NCI-H1105 treated with DMSO at 0.1 percent for 48 hours (cell line): ENCODE results near the gene CRCP.
"Not testable (repeated sequence)": the region's sequence is repeated elsewhere in the genome, so short reads cannot be mapped to it uniquely, and the experiment has no call there.

Experiments
- DNase-seq: peaks from one replicate; lab custom pipeline; 2025; lab: John Stamatoyannopoulos, UW

CRCP gene

GRCh38 chr7:66156035-66156434 lies 41.4 kb downstream of the CRCP start:
- not testable (repeated sequence) for DNase-seq

DNA sequence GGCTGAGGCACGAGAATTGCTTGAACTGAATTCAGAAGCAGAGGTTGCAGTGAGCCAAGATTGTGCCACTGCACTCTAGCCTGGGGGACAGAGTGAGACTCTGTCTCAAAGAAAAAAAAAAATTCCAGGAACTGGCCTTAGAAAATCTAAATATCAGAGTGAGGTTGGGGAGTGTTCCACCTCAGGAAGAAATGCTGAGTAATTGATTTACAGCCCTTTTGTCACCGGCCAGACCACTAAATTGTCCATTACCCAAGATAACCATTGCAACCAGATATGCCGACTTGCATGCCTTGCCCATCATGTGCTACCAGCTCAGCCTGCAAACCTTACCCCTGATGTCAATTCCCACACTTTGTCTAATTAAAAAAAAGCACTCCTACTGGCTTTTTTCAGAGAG lies 42.4 kb downstream of the CRCP start:
- no peak for DNase-seq

GRCh38 chr7:66162622-66163021 lies 48.0 kb downstream of the CRCP start:
- no peak for DNase-seq

DNA sequence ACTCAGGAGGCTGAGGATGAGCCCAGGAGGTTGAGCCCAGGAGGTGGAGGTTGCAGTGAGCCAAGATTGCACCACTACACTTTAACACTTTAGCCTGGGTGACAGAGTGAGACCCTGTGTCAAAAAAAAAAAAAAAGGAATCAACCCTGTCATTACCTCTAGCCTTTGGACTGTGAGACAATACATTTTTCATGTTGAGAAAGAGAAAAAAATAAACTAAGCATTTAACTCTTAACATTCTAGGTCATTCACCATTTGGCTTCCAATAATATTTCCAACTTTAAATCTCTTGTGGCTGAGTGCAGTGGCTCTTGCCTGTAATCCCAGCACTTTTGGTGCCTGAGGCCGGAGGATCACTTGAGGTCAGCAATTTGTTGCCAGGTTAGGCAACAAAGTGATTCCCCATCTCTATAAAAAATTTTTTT lies 48.6 kb downstream of the CRCP start:
- DNase-seq, result no peak

- DNase-seq, result no peak
Measured at GRCh38 chr7:66164356-66164755, 49.7 kb downstream of the CRCP start.

- peak; percentile 90 for DNase-seq
Measured at GRCh38 chr7:66167773-66168387, 53.2 kb downstream of the CRCP start.

DNA sequence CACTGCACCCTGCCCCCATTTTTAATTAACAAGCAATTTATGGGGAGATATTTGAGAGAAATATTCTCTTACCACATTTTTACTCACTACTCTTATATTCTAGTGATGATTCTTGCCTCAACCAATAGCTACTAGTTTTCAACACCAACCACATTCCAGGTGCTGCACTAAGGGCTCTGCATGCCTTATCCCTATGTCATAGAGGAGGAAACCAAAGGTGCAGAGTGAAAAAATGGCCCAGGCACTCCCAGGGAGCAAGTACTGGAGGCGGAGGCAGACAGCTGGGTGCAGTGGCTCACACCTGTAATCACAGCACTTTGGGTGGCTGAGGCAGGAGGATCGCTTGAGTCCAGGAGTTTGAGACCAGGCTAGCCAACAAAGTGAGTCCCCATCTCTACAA lies 55.0 kb downstream of the CRCP start:
- DNase-seq, result no peak

GRCh38 chr7:66170309-66171231 lies 55.9 kb downstream of the CRCP start:
- no peak for DNase-seq

DNA sequence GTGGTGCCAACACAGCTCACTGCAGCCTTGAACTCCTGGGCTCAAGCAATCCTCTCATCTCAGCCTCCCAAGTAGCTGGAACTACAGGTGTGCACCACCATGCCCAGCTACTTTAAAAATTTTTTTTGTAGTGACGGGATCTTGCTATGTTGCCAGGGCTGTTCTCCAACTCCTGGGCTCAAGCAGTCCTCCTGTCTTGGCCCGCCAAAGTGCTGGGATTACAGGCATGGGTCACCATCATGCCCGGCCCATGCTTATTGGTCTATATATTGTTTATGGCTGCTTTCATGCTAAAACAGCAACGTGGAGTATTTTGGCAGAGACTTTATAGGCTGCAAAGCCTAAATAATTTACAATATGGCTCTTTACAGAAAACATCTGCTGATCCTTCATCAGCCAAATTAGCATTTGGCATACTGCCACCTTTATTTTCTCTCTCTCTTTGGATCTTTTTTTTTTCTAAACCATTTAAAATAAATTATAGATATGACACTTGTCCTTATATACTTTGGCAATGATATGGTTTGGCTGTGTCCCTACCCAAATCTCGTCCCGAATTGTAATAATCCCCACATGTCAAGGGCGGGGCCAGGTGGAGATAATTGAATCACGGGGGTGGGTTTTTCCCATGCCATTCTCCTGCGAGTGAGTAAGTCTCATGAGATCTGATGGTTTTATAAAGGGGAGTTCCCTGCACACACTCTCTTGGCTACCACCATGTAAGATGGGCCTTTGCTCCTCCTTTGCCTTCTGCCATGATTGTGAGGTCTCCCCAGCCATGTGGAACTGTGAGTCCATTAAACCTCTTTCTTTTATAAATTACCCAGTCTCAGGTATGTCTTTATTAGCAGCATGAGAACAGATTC lies 58.1 kb downstream of the CRCP start:
- DNase-seq, result peak; percentile 65

- DNase-seq, result no peak
Measured at GRCh38 chr7:66173856-66174255, 59.2 kb downstream of the CRCP start.

DNA sequence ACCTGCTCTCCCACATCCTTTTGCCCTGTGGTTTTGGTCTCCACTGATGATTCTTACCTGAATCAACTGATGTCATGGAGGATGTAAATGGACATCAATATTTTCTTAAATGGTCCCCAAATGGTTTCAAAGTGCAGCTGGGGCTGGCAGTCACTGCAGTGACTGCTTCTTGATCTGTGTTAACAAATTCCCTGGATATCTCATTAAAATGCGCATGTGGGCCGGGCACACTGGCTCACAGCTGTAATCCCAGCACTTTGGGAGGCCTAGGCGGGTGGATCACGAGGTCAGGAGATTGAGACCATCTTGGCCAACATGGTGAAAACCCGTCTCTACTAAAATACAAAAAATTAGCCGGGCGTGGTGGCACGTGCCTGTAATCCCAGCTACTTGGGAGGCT lies 60.4 kb downstream of the CRCP start:
- DNase-seq, result not testable (repeated sequence)

DNA sequence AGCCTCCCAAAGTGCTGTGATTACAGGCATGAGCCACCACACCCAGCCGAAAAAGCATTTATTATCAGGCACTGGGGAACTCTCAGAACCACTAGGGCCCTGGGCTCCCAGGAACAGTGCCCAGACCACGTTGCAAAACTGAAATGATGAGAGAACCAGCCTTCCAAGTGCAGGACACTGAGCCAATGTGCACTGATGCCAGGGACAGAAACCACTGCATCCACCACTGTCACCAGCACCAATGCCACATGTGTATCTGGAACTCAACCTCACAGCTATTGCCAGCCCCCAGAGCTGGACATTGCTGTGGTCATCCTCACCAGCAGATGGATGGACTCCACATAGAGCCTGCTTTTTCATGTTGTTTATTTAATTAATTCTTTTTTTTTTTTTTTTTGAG lies 62.3 kb downstream of the CRCP start:
- DNase-seq, result no peak

GRCh38 chr7:66178258-66178657 lies 63.6 kb downstream of the CRCP start:
- no peak for DNase-seq

GRCh38 chr7:66181329-66181728 lies 66.7 kb downstream of the CRCP start:
- no peak for DNase-seq

- no peak for DNase-seq
Measured at GRCh38 chr7:66181845-66182244, 67.2 kb downstream of the CRCP start.

GRCh38 chr7:66182920-66183319 lies 68.3 kb downstream of the CRCP start:
- DNase-seq, result no peak

DNA sequence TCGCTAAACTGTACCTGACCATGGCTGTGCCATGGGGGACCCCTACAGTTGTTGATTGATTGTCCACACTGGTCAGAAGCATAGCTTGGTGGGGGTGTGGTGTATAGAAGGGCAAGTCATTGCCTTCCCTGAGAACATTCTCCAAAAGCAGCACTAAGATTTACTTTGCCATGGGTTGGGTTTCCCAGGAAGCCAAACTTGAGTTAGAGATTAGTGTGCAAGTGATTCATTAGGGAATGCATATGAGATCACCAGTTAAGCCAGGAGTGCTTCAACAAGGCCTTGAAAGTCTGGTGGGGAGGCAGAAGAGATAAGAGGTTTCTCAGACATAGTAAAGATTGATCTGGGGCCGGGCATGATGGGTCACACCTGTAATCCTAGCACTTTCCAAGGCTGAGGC lies 69.1 kb downstream of the CRCP start:
- DNase-seq, result no peak

GRCh38 chr7:66185680-66186187 lies 71.1 kb downstream of the CRCP start:
- no peak for DNase-seq

GRCh38 chr7:66186991-66187390 lies 72.3 kb downstream of the CRCP start:
- DNase-seq, result no peak

DNA sequence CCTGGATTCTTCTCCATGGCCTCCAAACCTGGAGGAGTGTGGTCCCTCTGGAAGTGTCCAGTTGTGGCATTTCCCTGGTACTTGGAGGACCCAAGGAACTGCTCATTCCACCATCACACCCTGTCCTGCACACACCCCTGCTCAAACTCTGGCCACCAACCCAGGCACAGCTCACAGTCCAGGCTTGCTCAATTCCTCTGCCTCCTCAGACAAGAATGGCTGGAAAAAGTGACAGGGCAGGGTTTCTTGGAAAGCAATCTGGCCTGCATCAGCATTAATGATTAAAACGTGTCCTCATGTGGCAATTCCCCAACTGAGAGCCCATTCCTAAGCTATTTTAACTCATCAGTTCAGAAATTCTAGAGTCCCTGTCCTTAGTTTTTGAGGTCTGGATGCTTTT lies 73.3 kb downstream of the CRCP start:
- no peak for DNase-seq

- no peak for DNase-seq
Measured at GRCh38 chr7:66188645-66189044, 74.0 kb downstream of the CRCP start.
